DND-41 (cell line): ENCODE data around the gene ELAPOR1.

Experiments
- CTCF ChIP-seq: IDR thresholded peaks from 2 replicates; pipeline ENCODE4 v1.5.1; 2012; ENCODE audit warnings: borderline replicate concordance, low read length, moderate library complexity, mild to moderate bottlenecking; ENCODE audit not compliant: poor library complexity, severe bottlenecking; ENCODE audit errors: extremely low read depth
- EZH2 ChIP-seq: IDR thresholded peaks from 3 replicates; pipeline ENCODE4 v1.6.1; 2012; ENCODE audit warnings: borderline replicate concordance, low read depth, mild to moderate bottlenecking, moderate library complexity, low read length, inconsistent platforms; ENCODE audit not compliant: severe bottlenecking

- TF ChIP-seq CTCF, result no peak
- no peak for TF ChIP-seq EZH2
Observed at GRCh38 chr1:109152196-109152595, 38.3 kb downstream of the ELAPOR1 start.
